ENCODE measurements around the gene TMEM232.
"Not testable (repeated sequence)": the region's sequence is repeated elsewhere in the genome, so short reads cannot be mapped to it uniquely, and the experiment has no call there.

Gene TMEM232

DNA sequence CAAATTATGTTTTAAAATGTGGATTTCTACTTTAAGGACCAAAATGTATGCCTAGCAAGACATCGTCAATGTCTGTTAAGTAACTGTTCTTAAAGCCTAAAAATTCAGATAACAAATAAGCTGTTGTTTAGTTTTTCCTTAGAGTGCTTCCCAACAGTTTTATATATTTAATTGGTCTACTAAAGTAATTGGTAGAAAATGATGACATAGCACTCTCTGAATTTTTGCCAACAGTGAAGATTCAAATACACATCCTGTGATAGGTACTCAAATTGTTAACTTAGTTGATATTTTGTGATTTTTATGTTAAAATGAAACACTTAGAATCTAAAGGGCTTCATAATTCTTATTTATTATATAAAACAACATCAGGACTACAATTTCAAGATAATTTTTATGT lies 107.5 kb downstream of the TMEM232 start:
- no peak for DNase-seq

GRCh38 chr5:110616009-110616408 lies 110.5 kb downstream of the TMEM232 start:
- DNase-seq, result no peak

GRCh38 chr5:110612794-110613247 lies 113.7 kb downstream of the TMEM232 start:
- DNase-seq, result no peak

DNA sequence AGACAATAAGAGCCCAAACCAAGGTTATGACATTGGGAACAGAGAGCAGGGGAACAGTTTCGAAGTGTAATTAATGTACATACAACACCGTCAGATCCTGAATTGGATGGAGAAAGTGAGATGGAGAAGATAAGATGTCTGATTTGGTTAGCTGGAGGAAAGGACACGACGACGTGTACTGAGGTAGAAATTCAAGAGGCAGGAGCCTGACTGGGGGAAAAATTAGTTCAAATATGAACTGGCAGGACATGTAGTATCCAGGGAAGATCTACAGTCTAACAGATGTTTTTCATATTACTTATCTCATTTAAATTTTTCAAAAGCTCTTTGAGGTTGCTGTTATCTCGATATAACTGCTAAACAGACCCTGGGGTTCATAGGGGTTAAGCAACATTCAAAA lies 114.7 kb downstream of the TMEM232 start:
- no peak for DNase-seq

GRCh38 chr5:110594866-110595265 lies 131.6 kb downstream of the TMEM232 start:
- DNase-seq, result no peak

GRCh38 chr5:110590187-110590586 lies 136.3 kb downstream of the TMEM232 start:
- no peak for DNase-seq

GRCh38 chr5:110588286-110588980 lies 138.0 kb downstream of the TMEM232 start:
- DNase-seq, result no peak

- no peak for DNase-seq
Measured at GRCh38 chr5:110580625-110581024, 145.8 kb downstream of the TMEM232 start.

GRCh38 chr5:110572729-110573128 lies 153.7 kb downstream of the TMEM232 start:
- no peak for DNase-seq

DNA sequence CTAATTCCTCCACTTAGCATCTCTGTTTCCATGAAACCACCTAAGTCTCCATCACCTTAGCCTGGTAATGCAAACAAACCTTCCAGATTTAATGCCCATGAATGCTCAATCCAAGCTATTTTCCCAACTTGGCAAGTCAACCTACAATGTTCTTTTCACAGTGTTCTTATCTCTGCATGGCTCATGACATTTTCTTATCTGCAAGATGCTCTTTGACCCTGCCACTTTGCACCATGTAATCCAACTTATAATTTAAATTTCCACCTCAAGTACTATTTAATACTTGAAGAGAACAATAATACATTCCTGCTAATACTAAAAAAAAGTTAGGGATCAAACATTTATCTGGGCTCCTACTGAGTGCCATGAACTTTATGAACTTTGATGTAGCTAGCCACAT lies 164.3 kb downstream of the TMEM232 start:
- DNase-seq, result no peak

DNA sequence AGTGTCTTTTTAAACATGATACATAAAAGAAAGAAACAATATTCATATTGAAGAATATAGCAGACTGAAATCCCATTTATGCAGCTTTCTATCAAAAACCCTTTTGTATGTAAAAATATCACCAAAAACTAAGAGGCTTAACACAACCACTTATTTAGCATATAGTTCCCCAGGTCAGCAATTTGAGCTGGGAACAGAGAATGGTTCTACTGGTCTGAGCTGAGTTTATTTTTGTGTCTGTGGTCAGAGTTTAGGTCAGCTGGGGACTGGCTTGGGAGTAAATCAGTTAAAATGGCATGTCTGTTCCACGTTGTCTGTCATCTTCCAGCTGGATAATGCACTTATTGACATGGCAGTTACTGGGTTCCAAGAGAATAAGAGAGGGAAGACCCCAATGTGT lies 165.0 kb downstream of the TMEM232 start:
- DNase-seq, result no peak

DNA sequence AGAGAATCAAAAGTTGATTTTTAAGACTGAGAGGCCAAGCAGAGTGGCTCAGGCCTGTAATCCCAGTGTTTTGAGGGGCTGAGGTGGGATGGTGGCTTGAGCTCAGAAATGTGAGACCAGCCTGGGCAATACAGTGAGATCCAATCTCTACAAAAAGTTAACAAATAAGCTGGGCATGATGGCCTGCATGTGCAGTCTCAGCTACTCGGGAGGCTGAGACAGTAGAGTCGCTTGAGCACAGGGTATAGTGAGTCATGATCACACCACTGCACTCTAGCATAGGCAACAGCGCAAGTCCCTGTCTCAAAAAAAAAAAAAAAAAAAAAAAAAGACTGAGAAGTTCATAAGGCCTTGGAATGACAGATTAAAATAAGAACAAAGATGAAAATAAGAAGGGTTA lies 177.2 kb downstream of the TMEM232 start:
- DNase-seq, result no peak

GRCh38 chr5:110548171-110548570 lies 178.3 kb downstream of the TMEM232 start:
- DNase-seq, result no peak

GRCh38 chr5:110547495-110547894 lies 179.0 kb downstream of the TMEM232 start:
- DNase-seq, result no peak

DNA sequence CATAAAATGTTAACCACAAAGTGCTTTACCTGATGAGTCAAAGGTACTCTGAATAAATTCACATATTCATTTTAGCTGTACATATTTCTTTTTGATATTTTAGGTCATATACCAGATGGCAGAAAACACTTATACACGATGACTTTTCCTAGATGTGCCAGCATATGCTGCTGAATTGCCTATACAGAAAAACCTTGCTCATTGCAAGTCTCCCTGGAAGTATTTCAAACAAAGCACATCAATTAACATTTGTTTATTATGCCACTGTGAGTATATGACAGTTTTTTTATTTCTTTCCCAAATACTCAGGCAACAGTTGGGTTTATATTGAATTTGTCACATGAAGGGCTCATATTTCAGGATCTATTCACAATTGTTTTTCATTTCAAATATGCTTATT lies 180.8 kb downstream of the TMEM232 start:
- DNase-seq, result no peak

DNA sequence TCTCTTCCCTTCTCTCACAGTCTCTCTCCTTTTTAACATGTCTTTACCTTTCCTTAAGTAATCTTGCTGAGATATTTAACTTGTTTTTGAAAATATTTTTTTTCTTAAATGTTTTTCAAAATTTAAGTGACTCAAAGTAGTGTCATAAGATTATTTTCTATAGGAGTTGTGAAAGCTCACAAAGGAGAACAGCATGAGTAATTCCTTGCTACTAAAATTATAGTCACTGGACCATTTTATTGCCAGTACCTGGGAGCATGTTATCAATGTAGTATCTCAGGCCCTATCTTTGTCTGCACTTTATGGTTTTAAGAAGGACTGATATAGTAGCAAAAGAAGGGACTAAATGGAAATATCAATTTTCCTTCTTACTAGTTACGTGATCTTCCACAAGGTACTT lies 181.9 kb downstream of the TMEM232 start:
- DNase-seq, result no peak

DNA sequence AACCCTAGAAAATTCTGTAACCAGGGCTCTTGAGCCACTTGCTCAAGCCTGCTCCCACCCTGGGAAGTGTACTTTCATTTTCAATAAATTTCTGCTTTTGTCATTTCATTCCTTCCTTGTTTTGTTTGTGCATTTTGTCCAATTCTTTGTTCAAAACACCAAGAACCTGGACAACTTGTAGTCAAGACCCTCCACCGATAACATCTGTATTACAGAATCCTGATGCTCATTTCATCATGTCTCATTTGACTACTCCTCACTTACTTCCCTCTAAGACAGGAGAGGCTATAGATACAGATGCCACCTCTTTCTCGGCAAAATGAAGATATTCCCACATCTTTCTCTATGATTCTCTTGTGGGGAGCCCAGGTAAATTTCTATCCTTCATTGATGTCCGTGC lies 183.5 kb downstream of the TMEM232 start:
- DNase-seq, result no peak

DNA sequence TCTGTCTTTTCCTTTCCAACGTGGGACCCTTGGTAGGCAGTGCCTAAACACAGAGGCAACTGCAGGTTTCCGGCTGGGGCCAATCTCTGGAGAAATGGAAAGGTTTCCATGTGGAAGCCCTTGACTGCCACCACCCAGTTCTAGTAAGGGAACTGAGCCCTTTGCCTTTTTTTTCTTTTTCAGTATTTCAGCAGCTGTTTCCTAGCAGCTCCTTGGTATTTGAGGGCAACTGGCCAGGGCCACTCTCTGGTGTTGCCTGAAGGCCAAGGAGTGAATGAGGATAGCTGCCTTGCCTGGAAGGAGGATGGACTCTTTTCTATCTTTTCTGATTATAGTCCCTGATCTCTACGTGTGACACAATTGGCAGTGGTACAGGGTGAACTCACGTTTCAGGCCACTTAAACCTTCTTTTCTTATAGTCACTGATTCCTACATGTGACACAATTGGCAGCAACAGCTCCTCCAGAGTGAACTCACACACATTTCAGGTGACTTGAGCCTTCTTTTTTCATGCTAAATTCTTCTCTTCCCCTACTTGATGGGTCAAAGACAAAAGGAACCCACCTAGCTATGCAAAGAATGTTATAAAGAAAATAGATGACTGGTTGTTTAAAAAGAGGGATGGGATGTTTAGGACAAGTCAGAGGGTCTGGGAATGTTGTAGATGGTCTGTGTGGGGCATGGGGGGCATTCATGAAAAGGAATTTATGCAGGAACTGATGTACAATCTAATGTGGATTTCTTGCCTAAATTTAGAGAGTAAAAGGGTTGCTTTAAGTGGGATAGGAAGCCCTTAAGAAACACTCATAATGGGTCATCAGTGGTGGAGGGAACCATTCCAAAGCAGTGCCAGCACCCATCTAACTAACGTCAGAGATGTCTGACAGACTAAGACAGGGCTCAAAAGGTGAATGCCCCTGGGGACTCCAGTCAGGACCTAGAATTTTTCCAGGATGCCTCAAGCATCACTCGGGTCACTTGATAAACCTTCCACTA lies 190.1 kb downstream of the TMEM232 start:
- DNase-seq, result no peak

- not testable (repeated sequence) for DNase-seq
Measured at GRCh38 chr5:110535146-110535545, 191.3 kb downstream of the TMEM232 start.

DNA sequence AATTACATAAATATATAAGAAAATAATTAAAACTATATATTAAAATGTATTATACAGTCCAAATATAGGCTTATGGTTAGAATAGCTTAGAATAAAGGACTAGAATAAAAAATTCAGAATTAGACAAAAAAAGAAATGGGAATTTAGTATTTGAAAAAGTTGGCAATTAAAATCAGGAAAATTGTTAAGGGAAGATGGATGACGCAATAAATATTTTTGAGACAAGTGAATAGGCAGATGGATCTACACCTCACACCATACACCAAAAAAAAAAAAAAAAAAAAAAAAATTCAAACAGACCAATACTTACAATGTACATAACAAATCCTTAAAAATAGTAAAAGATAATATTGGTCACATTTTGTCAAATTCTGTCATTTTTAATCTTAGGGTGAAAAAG lies 200.7 kb downstream of the TMEM232 start:
- no peak for DNase-seq

DNA sequence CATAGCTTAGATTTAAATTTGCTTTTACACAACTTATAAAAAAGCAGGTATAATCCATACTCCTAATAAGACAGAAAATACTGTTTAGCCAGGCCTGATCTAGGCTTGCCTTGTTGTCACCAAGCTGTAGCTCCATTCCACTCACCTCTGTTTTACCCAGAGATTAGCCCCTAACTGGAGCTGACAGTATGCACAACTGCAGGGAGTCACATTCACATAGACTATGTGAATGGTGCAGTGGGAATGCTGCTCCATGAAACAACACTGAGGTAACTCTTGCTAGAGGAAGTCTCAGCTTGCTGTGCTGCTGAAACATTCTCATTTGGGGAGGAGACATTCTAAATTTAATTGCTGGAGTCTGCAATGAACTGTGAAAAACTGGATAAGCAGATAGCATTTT lies 209.1 kb downstream of the TMEM232 start:
- DNase-seq, result no peak

- DNase-seq, result no peak
Measured at GRCh38 chr5:110514030-110514429, 212.4 kb downstream of the TMEM232 start.

DNA sequence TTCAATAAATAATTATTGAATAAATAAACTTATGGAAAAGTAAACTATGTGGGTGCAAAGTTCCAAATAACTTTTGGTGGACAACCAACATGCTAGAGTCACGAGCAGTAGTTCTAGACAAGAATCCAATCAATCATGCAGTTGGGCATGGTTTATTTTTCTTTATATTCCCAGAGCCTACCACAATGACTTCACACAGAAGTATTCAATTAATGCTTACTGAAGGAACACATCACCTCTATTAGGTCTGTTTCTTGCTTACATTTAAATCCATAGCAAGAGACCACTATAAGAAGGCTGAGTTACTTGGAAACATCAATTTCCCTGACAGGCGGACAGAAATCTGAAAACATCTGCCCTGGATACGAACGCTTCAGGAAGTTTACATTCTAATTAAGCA lies 214.2 kb downstream of the TMEM232 start:
- no peak for DNase-seq

GRCh38 chr5:110510146-110510545 lies 216.3 kb downstream of the TMEM232 start:
- no peak for DNase-seq
